ENCODE measurements around the gene TM4SF18.
"Not testable (repeated sequence)": the region's sequence is repeated elsewhere in the genome, so short reads cannot be mapped to it uniquely, and the experiment has no call there.

TM4SF18 gene

DNA sequence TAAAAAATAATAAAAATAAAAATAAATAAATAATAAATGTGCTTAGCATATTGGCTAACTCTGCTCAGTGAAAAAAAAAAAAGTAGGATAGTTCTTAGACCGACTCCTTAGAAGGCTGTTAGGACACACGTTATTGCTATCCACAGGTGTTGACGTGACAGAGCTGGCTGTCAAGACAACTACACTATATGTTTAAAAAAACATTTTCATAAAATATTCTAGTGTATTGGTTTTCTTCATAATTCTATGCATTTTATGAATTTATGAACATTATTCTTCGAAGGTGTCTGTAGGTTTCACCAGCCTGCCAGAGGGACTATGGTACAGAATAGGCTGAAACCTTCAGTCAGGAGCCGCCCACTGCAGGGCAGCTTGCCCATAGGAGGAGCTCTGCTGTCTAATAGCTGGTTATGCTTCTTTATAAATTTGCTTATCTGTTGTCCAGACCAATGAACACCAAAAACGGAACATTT, 34.8 kb upstream of the TM4SF18 start:
- DNase-seq (ENCODE audit: low spot score): no peak

DNA sequence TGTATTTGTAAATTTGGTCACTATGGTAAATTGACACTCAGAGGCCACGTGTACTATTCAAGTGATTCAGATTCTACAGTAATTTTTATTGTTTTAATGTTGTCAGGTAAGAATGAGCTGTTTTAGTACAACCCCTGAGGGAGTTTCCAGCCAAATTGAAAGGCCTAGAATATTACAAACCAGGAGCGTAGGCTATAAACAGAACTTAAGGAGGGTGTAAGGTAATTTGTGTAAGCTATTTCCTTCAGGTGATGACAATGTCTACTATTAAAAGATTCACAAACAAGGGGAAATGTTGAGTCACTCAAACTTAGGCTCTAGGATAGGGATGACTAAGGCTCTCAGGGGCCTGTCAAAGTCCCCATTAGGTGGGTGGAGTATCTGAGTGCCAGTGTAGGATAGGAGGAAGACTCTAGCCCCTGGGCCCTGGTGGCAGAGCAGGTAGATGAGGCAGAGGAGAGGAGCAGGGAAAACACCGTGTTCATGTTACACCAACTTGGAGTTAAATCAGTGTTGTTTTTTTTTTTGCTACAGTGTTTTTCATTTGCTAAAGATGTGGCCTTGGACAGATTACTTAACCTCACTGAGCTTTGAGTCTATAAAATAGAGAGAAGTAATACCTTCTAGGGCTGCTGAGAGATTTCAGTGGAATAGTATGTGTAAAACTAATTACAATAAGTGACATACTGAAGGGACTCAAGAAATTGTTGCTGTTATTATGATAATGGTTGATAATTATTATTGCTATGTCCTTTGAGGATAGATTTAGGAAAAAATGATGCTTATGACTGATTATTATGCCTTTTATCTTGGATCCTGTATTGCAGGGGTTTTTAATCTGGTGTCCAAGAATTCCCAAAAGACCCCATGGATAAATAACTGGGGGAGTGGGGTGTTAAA, 33.8 kb upstream of the TM4SF18 start:
- DNase-seq (ENCODE audit: low spot score): no peak

DNA sequence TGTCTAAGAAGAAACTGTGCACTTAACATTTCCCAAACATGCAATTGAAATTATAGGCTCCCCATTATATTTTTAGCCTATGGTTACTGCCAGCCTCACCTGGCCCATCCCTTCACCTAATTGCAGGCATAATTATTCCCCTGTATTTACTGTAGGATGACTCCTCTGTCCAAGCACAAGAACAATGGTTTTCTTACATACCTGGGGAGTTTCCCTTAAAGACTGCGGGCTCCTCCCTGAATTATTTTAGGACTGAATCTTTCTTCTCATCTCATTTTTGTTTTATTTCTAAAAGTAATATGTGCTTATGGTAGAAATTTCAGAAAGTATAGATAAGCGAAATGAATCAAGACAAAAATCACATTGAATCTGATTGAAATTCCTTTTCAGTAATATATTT, 32.6 kb upstream of the TM4SF18 start:
- no peak for DNase-seq (ENCODE audit: low spot score)

DNA sequence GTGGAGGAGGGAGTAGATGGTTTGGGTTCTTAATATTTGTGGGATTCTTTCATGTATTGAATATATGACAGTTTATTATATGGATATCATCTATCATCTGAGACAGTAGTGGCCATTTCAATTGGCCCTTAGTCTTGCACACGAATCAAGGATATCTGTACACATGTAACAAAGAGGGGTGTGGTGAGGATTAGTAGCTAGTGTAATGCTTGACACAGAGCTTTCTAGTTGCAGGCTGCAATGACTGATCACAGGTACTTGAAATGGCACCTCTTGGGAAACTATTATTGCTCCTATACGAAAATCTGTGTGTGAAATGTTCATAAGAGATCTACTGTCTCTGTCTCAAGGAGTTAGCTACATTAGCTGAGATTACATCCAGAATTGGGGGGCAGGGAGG, 31.2 kb upstream of the TM4SF18 start:
- DNase-seq (ENCODE audit: low spot score): no peak

DNA sequence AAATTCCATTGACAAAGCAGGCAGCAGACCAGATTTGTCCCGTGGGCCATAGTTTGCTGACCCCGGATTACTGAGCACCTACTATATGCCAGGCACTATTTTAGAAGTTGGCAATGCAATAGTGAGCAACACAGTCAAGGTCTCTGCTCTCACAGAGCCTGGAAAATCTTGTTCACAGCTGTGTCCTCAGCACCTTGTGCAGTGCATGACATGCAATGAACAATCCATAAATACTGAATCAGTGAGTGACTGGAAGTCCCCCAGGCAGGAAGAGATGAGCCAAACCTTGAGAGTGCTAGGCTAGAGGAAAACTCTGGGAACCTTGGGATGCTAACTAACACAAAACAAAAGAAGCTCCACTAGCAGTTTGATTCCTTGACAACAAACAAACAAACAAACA, 29.6 kb upstream of the TM4SF18 start:
- no peak for DNase-seq (ENCODE audit: low spot score)

DNA sequence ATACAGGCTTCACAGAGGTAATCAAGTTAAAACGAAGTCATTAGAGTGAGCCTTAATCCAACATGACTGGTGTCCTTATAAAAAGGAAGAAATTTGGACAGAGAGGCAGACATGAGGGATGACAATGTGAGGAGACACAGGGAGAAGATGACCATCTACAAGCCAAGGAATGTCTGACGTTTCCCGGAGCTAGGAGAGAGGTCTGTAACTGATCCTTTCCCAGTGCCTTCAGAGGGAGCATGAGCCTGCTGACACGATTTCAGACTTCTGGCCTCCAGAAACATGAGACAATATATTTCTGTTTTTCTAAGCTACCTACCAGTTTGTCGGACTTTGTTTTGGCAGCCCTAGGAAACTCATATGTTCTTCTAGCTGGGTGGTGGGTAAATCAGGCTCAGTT, 28.9 kb upstream of the TM4SF18 start:
- DNase-seq (ENCODE audit: low spot score): no peak

DNA sequence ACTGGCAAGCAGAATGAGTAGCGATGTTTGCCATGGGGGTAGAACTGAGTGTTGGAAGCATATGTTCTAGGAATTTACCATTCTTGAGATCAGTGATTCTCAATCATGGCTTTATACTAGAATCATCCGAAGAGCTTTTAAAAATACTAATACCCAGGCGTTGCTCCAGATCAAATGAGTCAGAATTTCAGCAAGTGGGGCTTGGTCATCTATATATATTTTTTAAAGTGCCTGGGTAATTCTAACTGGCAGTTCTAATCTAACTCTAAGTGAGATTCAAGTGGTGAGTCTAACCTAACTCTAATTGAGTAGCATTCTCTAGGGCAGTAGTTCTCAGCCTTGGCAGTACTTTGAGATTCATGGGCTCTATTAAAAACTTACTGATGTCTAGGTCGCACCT, 23.2 kb upstream of the TM4SF18 start:
- no peak for DNase-seq (ENCODE audit: low spot score)

DNA sequence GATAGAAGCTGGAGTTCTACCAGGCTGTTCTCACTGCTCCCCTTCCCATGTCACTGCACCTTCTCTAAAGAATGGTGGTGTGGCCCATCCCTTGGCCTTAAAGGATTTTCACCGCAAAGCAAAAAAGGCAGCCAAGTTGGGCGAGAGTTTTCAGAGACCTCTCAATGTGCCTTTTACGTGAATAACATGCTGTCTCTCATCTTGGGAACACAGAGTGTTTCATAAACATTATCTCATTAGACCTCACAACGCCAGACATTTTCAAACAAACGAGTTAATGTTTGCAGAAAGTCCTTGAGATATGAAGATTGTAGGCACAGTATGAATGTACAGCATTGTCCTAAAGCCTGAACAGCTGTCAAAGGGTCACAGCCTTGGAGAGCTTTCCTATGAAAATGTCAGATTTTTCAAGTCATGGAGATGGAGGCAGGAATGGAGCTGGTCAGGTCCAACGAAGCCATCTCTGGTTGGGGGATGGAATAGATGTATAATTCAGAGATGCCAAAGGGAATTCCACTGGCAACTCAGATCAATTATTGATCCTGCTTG, 22.7 kb upstream of the TM4SF18 start:
- DNase-seq (ENCODE audit: low spot score): no peak

DNA sequence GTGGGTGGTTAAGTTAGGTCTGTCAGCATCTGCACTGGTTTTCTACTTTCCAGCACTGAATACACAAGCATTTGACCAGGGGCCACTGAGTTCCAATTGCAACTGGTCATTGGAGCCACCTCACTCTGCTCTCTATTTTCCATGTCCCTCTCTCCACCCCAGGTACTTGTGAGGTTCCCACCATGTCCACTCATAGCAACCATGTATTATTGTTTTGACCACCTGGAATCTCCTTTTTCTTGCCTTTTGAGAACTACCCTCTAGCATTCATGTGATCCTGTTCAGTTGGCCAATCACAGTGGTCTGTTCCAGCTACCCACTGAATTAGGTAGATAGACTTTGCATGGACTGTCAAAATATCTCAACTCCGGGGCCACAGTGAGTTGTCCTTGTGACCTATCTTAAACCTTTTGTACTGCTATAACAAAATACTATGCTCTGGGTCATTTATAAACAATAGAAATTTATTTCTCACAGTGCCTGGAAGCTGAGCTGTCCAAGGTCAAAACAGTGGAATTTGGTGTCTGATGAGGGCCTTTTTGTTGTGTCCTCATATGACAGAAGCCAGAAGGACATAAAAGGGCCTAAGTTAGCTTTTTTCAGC, 20.2 kb upstream of the TM4SF18 start:
- DNase-seq (ENCODE audit: low spot score): no peak

DNA sequence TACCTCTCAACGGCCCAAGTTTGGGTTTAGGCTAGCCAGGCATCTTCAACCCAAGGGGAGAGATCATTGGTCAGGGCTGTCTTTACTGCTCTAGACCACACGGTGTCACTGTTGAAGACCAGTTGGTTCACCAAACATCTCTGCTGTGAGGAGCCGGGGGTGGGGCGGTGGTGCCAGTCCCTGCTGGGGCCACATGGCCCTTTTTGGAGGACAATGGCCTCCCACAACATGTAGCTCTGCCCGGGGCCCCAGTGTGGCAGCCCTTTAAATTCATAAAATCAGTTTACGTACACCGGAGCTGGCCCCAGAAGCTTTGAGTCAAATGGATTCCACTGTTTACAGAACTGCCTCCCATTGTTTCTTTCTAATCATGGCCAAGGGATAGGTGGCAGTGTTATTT, 19.1 kb upstream of the TM4SF18 start:
- peak; percentile 47 for DNase-seq (ENCODE audit: low spot score)

DNA sequence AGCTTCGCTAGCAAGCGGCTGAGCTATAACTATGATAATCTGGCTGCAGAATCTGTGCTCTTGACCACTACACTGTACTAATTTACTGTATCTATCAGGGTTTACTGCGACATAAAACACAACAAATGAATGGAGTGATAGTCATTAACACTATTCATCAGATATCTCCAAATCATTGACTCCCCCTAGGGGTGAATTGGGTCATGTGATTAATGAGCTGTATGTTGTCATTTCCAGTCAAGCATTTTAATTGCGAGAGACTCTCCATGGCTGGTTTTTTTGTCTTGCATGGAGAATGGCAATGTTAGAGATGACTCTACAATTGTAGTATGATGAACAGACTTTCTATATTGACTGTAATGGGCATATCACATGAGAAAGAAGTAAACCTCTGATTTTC, 10.5 kb upstream of the TM4SF18 start:
- DNase-seq (ENCODE audit: low spot score): no peak

DNA sequence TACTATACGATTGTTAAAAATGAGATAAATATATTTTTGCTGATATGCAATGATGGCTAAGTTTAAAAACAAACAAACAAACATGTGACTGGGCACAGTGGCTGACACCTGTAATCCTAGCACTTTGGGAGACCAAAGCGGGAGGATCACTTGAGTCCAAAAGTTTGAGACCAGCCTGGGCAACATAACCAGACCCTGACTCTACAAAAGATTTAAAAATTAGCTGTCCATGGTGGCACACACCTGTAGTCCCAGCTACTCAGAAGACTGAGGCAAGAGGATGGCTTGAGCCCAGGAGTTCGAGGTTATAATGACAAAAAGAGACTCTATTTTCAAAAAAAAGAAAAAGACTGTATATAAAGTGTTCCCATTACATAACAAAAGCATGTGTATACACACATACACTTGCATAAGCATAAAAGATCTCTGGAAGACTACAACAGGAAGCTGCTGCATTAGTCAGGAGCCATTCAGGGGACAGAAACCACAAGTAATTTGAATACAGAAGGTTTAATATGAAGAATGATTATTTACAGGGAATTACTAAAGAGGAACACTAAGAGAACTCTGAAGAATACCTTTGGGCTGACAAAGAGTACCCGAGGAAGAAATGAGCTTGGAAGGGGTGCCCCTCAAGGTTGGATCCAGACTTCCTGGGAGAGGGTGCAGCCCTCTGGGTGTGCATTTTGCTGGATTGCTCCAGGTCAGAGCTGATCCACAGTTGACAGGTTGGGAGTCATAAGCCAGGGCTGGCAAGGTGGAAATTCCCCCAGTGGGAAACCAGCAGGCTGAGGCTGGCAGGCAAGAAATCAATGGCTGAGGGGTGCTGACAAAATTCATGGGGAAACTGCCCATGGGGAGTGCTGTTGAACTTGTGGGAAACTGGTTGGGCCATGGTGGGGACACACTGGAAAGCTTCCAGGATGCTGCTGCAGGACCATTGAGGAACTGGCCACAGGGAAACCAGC, 9.3 kb upstream of the TM4SF18 start:
- no peak for DNase-seq (ENCODE audit: low spot score)

DNA sequence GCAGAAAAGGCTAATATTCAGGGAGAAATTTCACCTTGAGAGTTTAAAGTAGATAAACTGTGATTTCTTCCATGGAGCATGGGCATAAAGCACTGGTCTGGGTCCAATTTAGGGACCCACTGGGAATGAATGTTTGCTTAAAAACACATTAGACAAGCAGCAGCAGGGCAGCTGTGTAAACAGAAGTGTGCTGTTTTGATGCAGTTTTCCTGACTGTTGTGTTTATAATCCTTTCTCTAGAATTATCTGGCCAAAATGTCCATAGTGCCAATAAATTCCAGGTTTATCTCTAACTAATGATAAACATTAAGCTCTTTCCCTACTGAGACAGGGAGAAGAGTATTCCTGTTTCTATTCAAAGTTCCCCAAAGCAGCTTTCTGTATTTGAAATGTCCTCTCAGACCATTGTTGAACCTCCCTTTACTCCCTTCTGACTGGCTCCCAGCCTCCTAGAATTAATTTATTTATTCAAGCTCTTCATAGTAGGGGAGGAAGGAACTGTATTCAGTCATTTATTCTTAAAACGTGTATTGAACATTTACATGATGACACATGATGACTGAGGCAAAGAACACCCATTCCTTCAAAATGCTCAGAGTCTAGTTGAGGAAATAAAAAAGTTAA, 7.0 kb upstream of the TM4SF18 start:
- no peak for DNase-seq (ENCODE audit: low spot score)

DNA sequence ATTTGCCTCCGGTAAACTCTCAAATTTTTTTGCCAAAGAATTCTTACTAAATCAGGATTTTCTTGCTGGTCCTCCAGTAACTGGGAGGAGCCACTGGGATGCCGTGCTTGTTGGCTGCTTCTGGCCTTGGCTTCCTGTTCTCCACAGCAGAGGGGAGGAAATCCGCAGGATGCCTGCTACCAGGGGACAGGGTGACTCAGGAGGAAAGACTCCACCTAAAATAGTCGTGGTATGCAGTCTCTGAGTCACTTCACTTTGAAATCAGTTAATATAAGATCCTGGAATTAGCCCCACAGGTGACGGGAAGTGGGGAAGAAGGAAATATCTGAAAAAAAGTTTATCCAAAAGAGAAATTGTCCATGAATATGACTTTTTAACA, 6.5 kb upstream of the TM4SF18 start:
- DNase-seq (ENCODE audit: low spot score): no peak

DNA sequence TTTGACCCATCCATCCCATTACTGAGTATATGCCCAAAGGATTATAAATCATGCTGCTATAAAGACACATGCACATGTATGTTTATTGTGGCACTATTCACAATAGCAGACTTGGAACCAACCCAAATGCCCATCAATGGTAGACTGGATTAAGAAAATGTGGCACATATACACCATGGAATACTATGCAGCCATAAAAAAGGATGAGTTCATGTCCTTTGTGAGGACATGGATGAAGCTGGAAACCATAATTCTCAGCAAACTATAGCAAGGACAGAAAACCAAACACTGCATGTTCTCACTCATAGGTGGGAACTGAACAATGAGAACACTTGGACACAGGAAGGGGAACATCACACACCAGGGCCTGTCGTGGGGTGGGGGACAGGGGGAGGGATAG, 4.0 kb upstream of the TM4SF18 start:
- not testable (repeated sequence) for DNase-seq (ENCODE audit: low spot score)

DNA sequence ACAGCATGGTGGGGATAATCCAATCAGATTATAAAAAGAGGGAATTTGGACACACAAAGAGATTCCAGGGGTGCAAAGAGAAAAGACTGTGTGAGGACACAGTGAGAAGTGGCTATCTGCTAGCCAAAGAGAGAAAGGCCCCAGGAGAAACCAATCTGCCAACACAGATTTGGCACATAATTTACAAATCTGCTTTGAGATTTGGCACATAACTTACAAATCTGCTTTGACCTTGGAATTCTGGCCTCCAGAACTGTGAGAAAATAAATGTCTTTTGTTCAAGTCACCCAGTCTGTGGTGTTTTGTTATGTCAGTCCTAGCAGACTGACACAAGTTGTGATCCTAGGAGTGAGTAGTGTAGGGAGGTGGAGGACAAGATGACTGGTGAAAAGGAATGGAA, 3.5 kb upstream of the TM4SF18 start:
- DNase-seq (ENCODE audit: low spot score): no peak

DNA sequence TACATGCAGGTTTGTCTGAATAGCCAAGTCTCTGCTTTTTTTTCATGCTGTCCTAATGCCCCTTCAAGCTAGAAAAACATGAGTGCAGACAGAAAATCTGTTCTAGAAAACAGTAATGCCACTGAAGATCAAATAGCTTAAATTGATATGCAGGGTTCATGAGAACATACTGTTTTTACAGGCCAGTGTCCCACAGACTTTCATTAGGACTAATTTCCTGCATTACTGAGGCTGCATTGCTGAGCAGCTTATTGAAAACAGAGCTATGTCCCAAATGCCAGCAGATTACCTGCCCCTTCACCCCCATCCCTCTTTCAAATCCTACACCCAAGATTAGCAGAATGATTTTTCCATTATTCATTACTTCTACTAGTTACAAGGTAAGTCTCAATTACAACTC, 665 bp downstream of the TM4SF18 start:
- DNase-seq (ENCODE audit: low spot score): no peak

DNA sequence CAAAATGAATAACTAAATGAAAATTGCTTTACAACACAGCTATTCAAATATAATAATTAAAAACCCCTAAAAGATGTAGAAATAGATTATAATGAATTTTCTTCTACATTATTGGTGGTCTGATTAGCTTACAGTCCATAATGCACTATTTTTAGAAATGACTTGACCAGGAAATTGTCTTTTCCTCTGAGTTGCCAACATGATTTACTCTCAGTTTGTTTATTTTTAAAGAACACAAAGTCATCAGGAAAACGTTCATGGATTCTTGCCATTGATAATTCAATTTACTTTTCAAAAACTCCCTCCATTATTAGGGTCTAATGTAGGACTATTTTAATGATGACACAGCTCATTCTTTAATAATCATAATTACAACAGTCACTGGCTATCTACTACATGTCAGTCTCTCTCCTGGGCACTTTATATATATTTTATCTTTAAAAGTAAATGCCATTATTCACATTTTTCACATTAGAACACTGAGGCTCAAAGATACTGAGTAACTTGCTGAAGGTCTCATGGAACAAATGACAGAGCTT, 1.1 kb downstream of the TM4SF18 start:
- DNase-seq (ENCODE audit: low spot score): no peak

DNA sequence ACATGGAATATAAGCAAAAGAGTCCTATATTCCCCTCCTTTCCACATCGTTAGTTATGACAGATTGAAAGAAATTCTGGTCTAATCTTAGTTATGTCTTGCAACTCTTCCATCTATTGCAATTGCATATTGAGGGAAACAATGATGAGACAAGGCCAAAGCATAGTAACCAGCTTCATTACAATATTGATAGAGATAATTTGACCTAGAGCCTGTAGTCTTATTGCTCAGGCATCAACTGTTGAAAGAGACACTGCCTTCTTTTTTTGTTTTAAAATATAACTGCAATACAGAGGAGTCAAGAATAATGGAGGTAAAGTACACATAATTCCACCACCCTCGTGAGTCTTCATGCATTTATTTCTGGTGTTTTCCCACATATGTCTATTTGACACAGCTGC, 2.0 kb downstream of the TM4SF18 start:
- DNase-seq (ENCODE audit: low spot score): no peak

DNA sequence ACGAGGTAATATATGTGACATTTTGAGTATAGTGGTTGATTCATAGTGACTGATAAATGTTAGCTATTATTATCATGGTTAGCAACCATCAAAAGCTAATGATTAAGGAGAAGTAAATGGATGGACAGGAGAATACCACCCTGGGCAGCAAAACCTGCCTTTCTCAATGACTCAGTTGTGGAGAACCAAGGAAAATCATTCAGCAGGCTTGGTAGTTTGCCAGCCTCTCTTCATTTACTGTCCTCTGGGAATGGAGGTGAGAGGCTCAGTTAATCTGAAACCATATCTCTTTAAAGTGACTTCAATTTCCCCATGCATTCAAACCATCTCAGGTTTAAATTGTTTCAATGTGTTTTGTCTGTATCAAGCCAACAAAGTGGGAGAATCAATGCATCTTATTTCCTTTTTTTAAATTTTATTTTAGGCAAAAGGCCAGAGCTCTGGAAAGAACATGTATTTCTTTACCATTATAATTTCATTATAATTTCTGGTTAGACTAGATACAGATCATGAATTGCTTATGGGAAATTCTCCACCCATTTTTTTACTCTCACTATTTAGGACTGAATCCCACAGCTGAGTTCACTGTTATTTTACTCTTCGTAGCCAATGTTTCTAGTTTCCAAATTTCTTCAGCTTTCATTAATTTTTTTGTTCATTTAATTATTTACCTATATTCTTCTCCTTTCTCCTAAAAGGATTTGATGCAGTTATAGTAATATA, 2.7 kb downstream of the TM4SF18 start:
- DNase-seq (ENCODE audit: low spot score): no peak

DNA sequence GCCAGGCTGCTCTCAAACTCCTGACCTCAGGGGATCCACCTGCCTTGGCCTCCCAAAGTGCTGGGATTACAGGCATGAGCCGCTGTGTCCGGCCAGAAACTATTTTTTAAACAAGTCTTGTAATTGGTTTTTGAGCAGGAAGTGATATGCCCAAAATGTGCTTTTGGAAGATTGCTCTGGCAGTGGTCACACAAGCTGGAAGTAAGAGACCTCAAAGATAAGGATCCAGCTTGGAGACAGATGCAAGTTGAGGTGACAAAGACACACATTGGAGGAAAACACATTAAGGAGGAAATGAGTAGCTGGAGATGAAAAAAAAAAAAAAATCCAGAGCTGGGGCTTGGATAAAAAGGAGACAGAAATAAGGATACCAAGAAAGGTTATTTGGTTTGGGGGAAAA, 6.3 kb downstream of the TM4SF18 start:
- no peak for DNase-seq (ENCODE audit: low spot score)

All from HuH-7 (cell line).